RWPE1 (cell line): Measurements from ENCODE around the gene NOS3.

Experiments
- CTCF ChIA-PET: fragments of 350-600 bp; sonication (Branson Sonifier 250); formaldehyde crosslinking; extraction: SDS; loops from one replicate; lab custom pipeline; 2021; lab: Yijun Ruan, JAX
- POLR2A ChIA-PET: fragments of 400-600 bp; formaldehyde crosslinking; extraction: SDS; loops from one replicate; lab custom pipeline; 2020; ENCODE audit warnings: antibody characterized with exemption; ENCODE audit not compliant: low non-redundant PET; lab: Yijun Ruan, JAX
- DNase-seq: peaks from one replicate; pipeline ENCODE4 v3.0.0; 2012; ENCODE audit warnings: low spot score
- H3K27ac ChIP-seq: fragments of 450-650 bp; 2 replicates; pipeline ENCODE4 v1.5.1; 2017
- TF ChIP-seq, protein P1 (sequence below): fragments of 450-650 bp; conservative IDR thresholded peaks from 2 replicates; pipeline ENCODE4 v1.5.1; 2017; ENCODE audit warnings: low read depth, mild to moderate bottlenecking

NOS3 gene

DNA sequence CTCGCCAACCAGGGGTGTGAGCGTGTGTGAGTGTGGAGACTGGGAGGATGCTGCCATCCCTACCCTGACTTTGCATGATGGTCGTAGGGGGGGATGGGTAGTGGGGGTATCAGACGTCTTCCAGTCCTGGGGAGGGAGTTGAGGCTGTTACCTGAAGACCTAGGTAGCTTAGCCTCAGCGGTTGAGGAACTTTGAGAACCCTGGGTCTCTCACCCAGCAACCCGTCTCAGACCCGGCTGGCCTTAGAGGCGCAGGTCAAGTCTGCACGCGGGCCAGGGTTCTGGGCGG, 71.2 kb downstream of the NOS3 start:
- CTCF ChIA-PET, result interaction anchor here (0.6 to 0.7 kb wide), 2 partner anchors 25 to 54 kb away, joined by 3 read pairs; no protein-coding TSS in a partner anchor
- TF ChIP-seq, protein P1, sequence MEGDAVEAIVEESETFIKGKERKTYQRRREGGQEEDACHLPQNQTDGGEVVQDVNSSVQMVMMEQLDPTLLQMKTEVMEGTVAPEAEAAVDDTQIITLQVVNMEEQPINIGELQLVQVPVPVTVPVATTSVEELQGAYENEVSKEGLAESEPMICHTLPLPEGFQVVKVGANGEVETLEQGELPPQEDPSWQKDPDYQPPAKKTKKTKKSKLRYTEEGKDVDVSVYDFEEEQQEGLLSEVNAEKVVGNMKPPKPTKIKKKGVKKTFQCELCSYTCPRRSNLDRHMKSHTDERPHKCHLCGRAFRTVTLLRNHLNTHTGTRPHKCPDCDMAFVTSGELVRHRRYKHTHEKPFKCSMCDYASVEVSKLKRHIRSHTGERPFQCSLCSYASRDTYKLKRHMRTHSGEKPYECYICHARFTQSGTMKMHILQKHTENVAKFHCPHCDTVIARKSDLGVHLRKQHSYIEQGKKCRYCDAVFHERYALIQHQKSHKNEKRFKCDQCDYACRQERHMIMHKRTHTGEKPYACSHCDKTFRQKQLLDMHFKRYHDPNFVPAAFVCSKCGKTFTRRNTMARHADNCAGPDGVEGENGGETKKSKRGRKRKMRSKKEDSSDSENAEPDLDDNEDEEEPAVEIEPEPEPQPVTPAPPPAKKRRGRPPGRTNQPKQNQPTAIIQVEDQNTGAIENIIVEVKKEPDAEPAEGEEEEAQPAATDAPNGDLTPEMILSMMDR, result no peak
- POLR2A ChIA-PET, result interaction anchor here (0.7 to 0.9 kb wide), 2 partner anchors 19 kb away, joined by 3 read pairs; partner anchors contain the start of gene FASTK
- no peak for DNase-seq
- peak overlapping the region; percentile 96 for H3K27ac ChIP-seq

DNA sequence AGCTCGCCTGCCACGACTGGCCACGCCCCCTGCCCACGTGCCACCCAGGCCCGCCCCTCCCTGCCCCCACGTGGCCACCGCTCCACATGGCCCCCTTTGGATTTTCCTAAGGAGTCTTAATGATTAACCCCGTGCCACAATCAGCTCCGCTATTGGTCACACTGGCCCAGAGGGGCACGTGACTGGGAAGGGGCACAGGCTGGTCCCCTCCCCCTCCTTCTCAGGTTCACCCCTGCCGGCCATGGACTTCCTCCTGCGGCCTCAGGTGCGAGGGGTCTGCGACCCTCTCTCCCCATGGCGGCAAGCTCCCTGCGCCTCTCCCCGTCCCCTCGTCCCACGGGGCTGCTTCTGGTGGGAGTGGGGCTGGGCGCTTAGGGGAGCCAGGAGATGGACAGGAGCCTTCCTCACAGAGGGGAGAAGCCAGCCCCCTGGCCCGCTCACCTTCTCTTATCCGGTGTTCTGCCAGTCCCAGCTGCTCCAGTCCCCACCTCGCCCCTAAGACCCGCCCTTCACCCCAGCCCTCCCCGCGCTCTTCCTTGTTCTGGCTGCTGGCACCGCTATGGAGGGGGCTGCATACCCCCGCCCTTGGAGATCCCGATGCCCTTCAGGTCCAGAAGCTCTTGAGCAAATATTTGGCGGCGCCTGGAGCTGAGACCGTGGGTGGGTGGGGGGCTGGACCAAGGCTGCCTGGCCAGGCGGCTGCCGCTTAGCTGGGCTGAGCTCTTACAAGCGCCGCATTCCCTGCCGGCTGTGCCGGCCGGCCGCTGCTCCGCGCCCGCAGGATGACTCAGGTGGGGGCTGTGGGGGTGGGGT, 71.8 kb downstream of the NOS3 start:
- H3K27ac ChIP-seq, result peak overlapping the region; percentile 96
- DNase-seq, result no peak
- TF ChIP-seq, protein P1, result no peak
- ChIA-PET POLR2A (interaction anchor here (0.7 to 0.9 kb wide), 2 partner anchors 18 to 19 kb away, joined by 3 read pairs; partner anchors contain the start of gene FASTK), CTCF (interaction anchor here (0.6 to 0.7 kb wide), 4 partner anchors 15 to 53 kb away, joined by 3 to 4 read pairs (median 3); partner anchors contain the start of gene ATG9B)

DNA sequence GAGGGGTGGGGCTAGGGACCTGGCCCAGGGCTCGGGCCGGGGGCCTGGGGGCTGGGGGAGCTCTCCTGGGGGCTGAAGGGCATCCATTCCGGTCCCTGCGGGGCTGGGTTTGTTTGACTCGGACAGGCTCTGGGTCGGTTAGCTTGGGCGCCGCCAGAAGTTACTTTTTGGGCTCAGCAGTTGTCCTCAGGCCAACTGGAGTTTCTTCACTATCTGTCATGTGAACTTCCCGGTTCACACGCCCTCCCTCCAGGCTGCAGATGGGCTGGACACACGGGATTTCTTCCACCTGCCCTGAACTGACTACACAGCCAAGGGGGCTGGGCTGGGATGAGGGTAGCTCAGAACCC, 72.4 kb downstream of the NOS3 start:
- POLR2A ChIA-PET, result no interaction called here
- CTCF ChIA-PET, result interaction anchor here (0.6 kb wide), 2 partner anchors 16 to 39 kb away, joined by 3 to 4 read pairs; partner anchors contain the start of gene ATG9B
- H3K27ac ChIP-seq, result peak overlapping the region; percentile 96
- TF ChIP-seq, protein P1, result no peak
- no peak for DNase-seq
